ENCODE measurements around the gene UNC80.

Gene UNC80

DNA sequence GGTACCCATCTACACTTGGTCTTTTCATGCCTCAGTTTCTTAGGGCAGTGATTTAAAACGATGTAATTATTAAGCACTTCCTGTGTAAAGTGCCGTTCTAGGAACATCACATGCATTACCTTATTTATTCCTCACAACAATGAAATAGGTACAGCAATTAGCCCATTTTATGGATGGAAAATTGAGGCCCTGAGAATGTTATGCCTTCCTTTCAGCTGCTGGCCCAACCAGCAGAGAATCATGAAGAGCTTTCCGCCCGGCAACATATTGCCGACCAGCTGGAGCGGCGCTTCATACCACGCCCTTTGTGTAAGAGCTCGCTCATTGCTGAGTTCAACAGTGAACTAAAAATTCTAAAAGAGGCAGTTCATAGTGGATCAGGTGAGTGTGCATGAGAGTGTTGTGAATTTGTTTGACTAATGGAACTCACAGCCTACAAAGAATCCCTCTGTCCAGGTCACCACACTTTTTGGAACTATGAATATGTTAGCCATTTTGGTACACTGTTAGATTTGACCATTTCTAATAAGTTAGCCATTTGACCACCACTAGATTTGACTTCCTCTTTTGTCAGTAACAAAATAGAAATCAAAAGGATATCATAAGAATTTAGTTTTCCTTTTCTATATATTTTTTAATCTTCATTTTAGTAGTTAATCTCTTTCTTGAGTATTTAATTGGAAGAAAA is 205.2 kb downstream of the UNC80 start:
- no peak for DNase-seq

DNA sequence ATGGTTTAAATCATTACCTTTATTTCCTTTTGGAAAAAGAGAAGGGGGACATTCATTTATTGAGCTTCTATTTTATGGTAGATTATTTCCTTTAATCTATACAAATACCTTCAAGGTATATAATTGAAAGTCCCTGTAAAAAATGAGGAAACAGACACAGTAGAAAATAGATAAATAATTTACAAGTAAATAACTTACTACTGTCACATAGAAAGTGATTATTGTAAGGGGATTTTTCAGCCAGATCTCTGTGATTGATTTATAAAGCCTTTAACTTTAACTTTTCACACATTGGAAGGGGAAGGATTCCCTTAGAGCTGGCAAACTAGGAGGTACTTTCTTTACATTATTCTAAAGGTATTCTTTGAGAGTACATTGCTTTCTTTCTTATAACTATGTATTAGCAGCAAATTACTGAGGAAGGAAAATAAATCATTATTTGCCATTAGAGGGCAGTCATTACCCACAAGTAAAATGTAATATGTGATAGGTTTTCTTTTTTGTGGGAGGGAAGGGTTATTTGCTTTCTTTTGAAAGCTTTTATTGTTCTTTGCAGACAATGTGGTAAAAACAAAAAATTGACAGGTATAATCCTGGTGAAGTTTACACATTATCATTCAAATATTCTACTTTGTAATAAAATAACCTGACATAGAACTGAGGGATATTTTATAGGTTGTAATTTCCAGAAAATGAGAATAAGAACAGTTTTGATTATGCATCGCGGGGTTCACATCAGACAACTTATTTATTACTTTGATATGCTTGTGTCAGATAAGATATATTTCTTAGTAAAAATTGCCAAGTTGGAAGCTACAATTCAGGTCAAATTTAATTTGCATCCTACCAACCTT is 206.0 kb downstream of the UNC80 start:
- no peak for DNase-seq

DNA sequence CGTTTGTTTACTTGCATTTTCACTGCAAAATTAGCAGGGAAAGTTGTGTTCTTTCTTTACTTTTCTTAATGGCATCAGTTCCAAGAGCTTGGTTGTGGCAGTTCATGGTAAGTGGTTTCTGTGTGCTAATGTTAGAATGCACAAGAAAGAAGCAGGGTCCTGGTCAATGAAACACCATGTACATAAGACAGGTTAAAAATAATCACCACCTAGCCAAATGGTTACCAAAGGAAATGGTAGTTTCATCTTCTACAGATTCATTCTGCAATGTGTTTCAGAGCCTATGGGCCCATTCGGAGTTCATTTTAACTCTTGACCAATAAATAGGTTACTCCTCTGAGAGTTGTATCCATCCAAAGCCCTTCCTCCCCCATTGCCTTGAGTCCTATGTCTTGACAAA is 212.7 kb downstream of the UNC80 start:
- no peak for DNase-seq

DNA sequence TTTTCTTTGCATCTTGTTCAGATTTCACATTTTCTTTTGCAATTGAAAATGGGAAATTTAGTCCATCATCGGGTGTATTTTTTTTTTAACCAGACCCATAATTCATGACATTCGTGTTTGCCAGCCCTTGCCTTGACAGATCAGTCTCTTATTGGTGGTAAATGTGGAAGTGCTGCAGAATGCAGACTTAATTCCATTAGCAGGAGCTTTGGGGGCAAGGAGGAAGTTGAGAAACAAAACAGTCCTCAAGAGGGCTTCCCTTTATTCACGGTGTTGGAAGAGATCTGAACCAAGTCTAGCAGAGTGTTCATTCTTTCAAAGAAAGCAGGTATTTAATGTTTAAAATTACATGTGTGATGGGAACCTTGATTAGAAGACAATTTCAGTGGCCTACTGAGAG is 214.2 kb downstream of the UNC80 start:
- DNase-seq = no peak

DNA sequence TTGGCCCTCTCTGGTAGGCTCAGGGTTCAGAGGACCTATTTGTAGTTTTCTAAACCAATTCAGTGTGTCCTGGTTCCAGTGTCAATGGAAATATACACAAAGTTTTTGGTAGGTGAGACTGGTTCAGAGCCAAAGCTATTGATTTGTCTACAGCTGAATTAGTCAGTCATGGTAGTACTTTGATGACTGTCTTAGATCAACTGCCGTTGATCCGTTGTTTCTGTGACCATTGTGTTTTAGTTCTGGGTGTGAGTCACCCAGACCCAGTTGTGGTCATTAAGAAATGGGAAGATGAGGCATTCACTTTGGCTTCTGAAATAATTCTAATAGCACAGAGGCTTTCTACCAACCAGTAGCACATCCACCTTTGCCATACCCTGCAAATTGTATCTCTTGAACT is 214.8 kb downstream of the UNC80 start:
- no peak for DNase-seq

DNA sequence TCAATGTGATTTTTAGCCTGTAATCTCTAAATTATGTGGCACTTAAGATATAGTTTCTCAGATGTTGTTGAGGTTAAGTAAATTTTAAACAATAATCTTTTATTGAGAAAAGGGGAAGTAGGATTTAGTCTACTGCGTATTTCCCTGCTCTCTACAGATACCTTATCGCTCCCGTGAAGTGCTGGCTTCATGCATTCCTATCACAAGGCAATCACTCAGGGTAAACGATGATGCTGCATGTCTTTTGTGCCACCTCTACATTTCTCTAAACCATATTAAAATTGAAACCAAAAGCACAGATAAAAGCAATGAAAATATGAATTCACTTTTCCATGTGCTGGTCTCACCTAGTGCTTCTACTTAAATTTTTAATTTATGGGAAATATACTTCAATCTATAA is 216.4 kb downstream of the UNC80 start:
- no peak for DNase-seq

DNA sequence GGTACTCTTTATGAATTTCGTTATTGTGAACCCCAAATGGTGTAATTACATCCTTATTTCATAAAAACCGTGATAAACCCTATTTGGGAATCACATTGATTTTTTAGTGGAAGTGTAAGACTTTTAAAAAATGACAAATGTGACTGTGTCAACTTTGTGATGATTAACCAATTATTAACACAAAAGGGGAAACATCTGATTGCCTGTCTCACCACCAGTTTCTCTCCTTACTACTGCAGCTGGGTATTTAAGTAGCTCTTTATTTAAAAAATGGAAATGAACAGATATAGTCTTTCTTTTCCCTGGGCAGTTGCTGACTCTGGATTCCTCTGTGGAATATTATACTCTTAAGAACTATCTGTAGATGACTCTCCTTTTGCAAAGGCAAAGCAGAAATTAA is 219.2 kb downstream of the UNC80 start:
- no peak for DNase-seq

DNA sequence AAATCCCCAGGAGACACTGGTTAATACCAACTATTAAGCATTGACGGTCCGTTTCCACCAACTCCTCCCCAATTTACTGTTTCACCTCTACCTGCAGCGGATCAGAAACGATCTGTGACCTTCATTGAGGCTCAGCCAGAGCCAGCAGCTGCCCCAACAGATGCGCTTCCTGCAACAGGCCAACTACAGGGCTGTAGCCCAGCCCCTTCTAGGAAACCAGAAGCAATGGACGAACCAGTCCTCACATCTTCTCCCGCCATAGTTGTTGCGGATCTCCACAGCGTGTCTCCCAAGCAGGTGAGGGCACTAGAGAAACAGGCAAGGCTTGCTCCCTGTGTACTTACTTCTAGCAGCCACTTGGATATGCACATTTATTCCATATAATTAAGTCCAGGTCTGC is 222.3 kb downstream of the UNC80 start:
- no peak for DNase-seq

DNA sequence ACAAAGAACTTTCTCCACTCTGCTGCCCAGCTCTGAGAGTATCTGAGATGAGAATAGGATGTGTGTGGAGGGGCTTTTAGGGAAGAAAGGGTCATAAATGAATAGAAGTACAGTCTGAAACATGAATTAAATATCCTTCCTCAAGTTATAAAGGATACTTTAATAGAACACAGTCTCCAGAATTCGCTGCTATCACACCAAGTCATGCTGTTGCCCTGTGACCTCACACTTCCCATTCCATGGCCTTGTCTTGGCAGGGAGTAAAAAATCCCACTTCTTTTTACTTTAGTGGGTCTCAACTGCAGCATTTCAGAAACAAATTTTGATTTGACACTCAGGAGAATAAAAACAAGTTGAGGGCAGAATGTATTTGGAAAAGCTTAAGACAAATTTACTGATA is 227.0 kb downstream of the UNC80 start:
- no peak for DNase-seq

DNA sequence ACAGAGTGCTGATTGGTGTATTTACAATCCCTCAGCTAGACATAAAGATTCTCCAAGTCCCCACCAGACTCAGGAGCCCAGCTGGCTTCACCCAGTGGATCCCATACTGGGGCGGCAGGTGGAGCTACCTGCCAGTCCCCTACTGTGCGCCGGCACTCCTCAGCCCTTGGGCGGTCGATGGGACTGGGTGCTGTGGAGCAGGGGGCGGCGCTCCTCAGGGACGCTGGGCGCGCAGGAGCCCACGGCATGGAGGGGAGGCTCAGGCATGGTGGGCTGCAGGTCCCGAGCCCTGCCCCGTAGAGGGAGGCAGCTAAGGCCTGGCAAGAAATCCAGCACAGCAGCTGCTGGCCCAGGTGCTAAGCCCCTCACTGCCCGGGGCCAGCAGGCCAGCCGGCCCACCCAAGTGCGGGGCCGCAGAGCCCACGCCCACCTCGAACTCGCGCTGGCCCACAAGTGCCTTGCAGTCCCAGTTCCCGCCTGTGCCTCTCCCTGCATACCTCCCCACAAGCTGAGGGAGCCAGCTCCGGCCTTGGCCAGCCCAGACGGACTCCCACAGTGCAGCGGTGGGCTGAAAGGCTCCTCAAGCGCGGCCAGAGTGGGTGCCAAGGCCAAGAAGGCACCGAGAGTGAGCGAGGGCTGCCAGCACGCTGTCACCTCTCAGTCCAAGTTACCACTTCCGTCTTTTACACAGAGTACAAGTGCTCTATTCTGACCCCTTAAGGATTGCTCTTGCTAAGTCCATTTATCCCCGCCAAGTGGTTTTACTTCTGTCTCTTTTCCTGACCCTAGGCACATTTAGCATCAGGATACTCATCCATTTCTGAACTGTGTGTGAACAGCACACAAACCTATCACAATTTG is 229.1 kb downstream of the UNC80 start:
- no peak for DNase-seq

DNA sequence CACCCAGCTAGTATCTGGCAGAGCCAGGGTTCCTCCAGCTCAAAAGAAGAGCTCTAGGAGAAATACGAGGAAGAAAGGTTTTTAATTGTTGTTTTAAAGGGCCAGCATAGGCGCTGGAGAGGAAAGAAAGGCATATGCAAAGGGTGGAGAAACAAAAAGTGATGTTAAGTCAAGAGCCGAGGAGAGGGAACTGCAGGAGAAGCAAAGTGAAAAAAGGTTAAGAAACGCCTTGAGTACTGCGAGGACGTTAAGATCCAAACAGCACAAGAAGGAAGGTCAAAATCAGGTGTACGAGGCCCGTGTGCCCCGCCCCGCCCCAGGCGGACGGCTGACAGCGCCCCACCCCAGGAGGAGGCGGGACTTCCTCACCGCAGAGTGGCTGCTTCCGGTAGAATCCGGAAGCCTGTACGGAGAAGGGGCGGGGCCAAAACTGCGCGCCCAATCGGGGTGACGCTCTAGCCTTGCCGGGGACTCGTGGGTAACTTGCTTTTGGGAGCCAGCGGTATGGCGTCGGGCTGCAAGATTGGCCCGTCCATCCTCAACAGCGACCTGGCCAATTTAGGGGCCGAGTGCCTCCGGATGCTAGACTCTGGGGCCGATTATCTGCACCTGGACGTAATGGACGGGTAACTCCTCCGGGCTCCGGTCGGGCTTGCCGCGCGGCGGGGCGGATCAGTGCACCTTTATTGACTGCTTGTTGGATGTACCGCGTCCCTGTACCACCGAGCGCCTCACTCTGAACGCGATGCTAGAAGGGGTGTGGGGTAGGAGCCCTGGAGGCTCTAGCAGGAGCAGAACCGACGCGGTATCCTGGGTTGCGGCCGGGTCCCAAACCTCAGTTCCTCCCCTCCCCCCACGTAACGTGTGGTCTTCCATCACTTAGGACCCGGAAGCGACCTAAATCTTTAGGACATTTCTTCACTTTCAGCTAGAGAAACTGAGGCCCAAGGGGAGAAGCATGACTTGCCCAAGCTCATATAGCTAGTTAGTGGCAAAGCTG is 230.8 kb downstream of the UNC80 start, which contains the start of gene RPE:
RPE (plus strand) TSS at position 481 of the 1,000 bp plus-strand sequence; CDS start at position 505, 24 bp downstream.
- peak; percentile 92 for DNase-seq

DNA sequence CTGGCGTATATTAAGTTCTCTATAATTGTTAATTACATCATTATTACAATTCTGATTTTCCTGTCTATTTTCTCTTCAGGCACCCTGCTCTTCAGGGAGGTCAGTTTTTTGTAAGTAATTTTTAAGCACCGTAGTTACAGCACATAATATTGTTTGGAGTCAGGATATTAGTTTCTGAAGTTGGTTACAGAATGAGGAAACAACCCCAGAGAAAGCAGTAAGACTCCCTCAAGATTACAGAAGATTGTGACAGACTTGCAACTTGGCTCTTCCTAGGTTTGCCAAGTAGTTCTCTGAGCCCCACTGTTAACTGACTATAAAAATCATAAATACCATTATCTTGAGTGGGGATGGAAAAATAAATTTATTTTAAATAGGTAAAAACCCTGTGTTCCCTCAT is 231.7 kb downstream of the UNC80 start:
- DNase-seq = no peak

DNA sequence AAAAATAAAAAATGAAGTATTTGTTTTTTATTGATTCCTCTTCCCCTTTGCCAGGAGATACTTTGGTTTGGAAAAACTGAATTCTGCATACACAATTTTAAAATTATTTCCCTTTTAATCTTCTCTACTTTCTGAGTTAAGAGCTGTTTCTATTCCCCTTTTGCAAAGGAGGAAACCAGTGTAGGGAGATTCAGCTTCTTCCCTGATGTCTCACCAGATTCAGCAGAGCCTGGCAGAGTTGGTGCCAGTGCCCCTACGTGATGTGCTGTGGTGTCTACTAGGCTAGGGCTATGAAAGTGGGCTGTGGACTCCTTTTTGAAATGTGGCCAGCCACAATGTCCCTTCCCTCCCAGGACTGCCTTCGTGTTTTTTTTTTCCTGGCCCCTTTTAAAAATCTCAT is 233.2 kb downstream of the UNC80 start:
- DNase-seq = no peak

DNA sequence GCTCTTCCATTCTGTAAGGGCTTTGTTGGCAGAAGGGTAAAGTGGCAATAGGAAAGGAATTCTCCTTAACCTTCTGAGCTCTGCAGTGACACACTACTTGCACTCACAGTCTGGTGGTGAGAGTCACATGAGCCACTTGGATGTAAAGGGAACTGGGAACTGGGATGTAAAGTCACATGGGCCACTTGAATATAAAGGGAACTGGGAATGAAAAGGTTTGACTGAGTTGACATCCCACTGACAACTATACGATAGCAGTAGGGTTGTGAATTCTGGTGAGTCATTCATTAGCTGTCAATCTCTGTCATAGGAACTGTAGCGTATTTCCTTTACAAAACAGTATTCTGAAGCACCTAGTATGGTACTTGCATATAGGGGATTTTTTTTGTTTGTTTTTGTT is 236.3 kb downstream of the UNC80 start:
- DNase-seq = no peak

DNA sequence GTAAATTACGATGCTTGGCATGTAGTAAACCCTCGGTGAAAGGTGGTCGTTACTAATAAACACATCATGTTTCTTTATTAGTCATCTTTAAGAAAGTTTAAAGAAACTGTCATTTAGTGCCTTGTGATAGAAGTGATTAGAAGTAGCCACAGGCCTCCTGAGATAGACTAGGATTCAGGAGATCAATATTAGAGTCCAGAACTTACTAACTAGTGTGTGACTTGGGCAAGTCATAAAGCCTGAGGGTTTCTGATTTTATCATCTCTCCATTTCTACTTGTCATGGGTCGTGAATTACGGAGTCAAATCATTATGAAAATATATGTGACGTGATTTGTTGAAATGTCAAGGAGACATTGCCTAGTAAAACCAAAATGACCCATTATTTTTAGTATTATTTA is 237.5 kb downstream of the UNC80 start:
- no peak for DNase-seq

DNA sequence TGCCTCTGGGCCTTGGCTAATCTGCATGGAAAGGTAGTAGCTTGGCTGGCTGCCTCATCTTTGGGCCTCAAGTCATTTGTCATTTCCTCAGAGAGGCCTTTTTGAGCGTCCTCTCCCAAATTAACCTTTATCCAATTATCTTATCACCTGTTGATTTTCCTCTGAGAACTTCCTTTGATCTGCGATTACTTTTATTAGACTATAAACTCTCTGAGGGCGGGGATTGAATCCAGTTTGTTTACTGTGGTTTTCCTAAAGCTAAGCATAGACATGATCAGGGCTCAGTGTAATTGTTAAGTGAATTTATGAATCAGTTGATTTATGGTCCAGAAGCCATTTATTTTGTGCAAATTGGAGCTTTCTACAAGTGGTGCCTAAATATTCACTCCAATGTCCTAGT is 238.3 kb downstream of the UNC80 start:
- no peak for DNase-seq

DNA sequence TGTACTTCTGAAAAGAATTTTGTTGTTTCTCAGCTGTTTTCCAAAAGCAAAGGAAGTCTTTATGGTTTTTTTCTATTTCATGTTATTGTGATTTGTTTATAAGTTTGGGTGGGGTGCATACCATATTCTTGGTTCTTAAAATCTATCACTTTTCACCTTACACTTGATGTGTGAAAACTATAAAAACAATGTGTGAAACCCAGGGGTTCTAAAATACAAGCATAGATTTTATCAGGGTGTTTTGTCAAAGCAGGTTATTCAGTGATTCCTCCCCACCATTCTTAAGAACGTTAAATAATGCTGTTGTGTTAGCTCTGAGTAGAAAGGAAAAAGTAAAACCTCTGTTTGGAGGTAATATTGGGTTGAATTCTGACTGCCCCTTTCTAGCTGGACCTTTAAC is 248.5 kb downstream of the UNC80 start:
- no peak for DNase-seq

DNA sequence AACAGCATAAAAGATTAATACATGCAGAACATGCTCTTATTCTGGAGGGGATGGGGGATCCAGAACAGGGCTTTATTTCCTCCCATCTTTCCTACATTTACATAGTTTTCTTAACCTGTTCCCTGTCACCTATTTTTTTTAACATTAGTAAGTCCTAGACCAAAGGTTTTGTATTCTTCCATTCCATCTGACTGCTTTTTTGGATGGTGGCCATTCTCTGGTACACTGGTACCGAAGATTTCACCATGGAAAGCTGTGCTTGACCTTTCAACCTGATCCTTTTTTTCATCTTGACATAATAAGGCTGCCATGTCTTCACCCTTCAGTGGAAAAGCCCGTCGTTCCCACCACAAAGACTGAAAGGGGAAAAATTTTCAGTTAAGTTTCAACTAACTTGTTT is 251.2 kb downstream of the UNC80 start:
- no peak for DNase-seq

DNA sequence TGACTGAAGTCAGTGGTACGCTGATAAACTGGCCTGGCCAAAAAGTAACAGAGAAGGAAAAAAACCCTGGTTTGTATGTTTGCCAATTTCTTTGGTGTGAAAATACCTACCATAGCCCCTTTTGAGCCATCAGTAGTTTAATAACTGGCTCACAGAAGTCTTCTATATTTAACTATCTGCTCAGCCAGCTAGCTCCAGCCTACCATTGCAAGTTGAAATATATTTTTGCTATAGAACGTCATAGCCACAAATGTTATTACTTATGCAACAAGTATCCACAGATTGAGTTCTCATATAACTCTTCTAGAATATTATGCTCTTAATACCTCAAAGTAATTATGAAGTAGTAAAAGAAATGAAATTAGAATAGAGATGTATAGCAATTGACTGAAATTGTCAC is 256.0 kb downstream of the UNC80 start:
- DNase-seq = no peak

DNA sequence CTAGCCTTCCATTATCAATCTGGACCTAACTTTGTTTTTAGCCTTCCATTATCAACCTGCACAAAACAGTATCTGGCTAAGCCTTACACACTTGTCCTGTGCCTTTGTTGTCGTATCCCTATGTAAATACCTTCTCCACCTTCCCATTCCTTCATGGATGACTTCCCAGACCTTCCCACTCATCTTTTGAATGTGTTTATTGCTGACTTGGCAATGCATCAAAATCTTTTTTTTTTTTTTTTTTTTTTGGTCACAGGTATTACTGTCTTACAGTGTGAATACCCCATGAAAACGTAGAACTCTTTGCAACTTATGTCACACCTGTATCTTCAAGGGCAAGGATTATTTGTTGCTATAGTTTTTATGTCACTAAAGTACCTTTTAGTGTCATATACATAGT is 256.5 kb downstream of the UNC80 start:
- DNase-seq = peak; percentile 60

DNA sequence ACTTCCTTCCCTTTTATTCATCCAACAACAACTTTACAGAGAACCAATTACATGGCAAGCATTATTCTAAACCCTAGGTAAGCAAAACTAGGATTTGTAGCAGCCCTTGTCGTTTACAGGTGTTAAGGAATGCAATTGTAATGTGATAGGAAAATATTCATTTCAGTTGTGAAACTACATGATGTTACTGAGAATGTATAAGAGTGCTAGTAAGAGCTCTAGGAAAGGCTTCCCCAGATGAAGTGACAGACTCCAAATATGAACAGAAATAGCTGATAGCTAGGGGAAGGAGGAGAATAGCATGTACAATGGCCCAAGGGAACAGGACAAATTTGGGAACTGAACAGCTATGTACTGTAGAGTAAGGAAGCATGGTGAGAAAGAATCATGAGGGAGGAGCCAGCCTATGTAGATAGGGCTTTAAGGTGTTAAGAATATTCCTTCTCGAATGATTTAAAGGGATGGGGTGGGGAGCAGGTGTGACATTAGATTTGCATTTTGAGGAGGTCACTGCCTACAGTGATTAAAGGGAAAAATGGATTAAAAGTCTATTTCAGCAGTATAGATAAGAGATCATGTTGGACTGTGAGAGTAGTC is 262.6 kb downstream of the UNC80 start:
- DNase-seq = no peak

DNA sequence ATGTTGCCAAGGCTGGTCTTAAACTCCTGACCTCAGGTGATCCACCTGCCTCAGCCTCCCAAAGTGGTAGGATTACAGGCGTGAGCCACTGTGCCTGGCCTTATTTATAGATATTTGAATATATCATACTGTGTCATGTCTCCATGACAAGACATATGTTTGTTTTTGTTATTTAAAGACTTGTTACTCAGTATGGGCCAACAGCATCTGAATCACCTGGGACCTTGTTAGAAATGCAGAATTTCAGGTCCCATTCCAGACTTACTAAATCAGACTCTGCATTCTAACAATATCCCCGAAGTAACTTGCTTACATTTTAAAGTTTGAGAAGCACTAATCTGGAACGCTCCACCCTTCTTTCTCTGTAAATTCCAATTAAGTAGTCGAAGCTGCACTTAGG is 264.0 kb downstream of the UNC80 start:
- no peak for DNase-seq
